Activated gamma-delta T cell (primary cell): Measurements from ENCODE around the gene ACIN1.

Experiments used
- DNase-seq: peaks from one replicate; lab custom pipeline; 2025; lab: John Stamatoyannopoulos, UW
- total RNA-seq, 2 donors: gene quantifications; one replicate each; lab custom pipeline; 2026; lab: John Stamatoyannopoulos, UW

ACIN1 gene
- total RNA-seq, result 288 to 323 reads per million in 2 donors

- no peak for DNase-seq
These were observed at the start of gene ACIN1 for GRCh38 chr14:23094666-23095195. ACIN1 (minus strand) TSS chr14:23095136; CDS start chr14:23095112, 24 bp downstream.

DNA sequence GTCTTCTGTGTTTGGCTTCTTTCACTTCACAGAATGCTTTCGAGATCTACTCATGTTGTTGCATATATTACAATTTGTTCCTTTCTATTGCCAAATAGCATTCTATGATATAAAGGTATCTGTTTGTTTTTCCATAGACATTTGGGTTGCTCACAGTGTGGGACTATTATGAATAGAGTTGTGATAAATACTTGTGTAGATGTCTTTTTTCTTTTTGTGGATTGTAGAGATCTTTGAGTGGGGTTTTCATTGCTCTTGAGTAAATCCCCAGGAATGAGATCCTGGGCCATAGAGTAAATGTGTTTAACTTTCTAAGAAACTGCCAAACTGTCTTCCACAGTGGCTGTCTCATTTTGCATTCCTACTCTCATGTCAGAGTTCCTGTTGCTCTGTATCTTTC, 49.0 kb upstream of the ACIN1 start:
- no peak for DNase-seq

DNA sequence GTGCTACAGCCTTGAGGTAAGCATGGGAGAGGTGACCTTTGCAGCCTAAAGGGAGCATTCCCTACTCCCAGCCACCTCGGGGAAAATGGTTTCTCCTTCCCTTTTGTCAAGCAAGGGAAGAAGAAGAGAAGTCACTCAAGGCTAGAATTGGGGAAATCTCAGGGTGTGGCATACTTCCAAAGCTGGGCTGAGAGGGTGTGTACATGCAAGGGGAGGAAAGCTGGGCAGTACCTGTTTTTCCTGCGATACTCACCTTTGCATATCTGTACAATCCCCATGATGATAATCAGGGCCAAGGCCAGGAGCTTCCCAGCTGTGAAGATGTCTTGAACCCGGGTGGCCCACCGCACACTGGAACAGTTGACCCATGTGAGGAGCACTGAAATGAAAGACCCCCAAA, 47.9 kb upstream of the ACIN1 start:
- no peak for DNase-seq

DNA sequence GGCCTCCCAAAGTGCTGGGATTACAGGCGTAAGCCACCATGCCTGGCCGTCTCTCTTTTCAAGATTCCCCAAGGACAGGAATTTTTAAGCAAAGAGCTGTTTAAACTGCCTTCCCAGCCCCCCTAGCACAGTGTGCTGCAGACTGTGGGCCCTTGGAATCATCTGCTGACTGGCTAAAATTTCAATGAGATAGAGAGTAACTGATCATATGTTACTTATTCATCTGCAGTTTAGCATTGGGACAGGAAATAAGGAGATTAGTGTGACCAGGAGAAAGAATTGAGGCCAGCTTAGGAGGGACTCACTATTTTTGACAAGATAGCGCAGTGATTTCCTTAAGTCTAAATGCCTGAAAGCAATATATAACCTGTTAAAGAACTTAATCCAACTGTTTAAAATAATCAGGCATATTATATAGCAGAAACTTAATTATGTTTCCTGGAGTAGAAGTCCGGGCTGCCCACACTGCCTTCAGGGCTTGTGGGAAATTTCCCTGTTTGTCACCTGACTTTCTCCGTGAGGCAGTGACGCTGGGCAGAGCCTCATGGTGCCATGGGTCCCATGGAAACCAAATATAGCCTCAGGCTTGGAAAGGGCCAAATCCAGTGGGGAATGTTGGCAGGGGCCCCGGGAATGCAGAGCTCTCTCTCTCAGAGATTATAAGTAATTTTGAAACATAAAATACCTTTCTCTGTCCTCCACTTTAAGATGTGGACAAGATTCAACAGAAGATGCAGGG, 46.9 kb upstream of the ACIN1 start:
- no peak for DNase-seq

DNA sequence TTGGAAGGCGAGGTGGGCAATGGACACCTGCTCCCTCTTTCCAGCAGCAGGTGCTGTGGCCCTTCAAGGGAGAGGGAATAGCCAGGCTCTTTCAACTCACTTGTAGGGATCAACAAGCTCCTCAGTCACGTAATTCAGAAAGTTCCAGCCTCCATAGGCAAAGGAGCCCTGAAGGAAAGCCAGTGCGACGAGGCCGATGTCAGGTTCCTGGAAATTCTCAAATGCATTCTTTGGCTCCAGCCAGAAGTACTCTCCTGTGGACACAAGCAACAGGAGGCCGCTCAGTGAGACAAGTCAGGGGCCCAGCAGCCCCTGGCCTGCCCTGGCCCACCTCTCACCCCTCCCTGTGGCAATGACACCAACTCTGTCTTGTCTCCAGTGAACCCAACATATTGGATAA, 45.4 kb upstream of the ACIN1 start:
- no peak for DNase-seq

DNA sequence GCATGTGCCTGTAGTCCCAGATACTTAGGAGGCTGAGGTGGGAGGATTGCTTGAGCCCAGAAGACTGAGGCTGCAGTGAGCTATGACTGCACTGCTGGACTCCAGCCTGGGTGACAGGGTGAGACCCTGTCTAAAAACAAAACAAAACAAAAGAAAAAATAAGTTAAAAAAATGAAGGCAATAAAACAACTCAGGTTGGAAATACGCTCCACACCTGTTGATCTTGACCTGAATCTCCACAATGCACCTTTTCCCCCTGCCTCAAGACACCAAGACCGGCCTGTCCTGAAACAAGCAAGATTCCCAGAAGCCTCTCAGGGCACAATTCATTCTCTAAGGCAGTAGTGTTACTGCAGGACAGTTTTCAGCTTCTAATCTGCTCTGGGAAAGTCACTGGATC, 44.9 kb upstream of the ACIN1 start:
- no peak for DNase-seq

- DNase-seq, result no peak
These were observed 43.0 kb upstream of the ACIN1 start for GRCh38 chr14:23137813-23138535.

GRCh38 chr14:23137192-23137812, 42.4 kb upstream of the ACIN1 start:
- DNase-seq, result no peak

DNA sequence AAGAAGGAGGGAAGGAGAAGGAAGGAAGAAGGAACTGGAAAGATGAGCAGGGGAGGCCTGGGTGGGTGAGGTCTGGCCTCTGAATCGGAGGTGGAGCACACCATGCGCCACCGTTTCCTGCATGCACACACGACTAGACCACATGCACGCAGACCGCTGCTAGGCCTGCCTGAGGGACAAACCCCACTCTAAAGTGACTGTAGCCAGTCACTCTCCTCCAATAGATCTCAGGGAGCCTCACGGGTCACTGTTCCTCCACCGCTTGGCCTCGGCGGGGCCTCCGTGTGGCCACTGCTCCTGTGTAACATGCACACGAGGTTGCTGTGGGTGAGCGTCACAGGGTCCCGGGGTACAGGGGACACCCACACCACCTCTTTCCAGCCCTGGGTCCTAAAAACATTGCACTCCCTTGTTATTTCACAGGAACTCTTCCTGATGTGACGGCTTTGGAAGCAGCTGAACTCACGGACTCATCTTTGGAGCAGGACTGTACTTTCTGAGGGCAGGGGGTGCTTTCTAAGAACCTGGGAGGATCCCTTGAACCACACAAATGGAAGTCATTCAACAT, 41.7 kb upstream of the ACIN1 start:
- DNase-seq, result no peak

DNA sequence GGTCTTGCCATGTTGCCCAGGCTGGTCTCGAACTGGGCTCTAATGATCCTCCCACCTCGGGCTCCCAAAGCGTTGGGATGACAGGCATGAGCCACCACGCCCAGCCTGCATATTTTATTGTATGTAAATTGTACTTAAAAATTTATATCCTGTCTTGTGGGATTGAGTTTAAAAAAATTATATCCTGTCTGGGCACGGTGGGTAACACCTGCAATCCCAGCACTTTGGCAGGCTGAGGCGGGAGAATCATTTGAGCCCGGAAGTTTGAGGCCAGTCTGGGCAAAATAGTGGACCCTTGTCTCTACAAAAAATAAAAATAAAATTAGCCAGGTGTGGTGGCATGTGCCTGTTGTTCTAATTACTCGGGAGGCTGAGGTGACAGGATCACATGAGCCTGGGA, 38.0 kb upstream of the ACIN1 start:
- DNase-seq, result no peak

GRCh38 chr14:23131482-23131881, 36.5 kb upstream of the ACIN1 start:
- no peak for DNase-seq

DNA sequence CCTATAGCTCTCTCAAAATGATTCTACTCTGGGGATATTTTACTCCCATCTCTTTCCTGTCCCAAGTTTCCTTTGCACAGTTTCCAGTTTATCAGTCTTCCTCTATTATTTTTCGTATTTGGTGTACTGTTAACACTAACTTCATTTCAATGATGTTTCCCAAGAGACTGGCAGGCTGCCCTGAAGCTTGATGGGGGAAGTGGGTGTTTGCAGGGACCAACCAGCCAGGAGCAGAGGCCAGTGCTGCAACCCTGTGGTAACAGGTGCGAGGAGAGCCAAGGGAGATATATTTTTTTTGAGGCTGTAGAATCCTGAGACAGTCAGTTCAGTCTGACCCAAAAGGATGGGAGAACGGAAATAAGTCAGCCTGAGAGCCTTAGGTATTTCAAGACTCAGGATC, 35.9 kb upstream of the ACIN1 start:
- no peak for DNase-seq

- no peak for DNase-seq
These were observed 34.9 kb upstream of the ACIN1 start for GRCh38 chr14:23129759-23130316.

GRCh38 chr14:23128969-23129758, 34.2 kb upstream of the ACIN1 start:
- no peak for DNase-seq

GRCh38 chr14:23127861-23128260, 32.9 kb upstream of the ACIN1 start:
- no peak for DNase-seq

DNA sequence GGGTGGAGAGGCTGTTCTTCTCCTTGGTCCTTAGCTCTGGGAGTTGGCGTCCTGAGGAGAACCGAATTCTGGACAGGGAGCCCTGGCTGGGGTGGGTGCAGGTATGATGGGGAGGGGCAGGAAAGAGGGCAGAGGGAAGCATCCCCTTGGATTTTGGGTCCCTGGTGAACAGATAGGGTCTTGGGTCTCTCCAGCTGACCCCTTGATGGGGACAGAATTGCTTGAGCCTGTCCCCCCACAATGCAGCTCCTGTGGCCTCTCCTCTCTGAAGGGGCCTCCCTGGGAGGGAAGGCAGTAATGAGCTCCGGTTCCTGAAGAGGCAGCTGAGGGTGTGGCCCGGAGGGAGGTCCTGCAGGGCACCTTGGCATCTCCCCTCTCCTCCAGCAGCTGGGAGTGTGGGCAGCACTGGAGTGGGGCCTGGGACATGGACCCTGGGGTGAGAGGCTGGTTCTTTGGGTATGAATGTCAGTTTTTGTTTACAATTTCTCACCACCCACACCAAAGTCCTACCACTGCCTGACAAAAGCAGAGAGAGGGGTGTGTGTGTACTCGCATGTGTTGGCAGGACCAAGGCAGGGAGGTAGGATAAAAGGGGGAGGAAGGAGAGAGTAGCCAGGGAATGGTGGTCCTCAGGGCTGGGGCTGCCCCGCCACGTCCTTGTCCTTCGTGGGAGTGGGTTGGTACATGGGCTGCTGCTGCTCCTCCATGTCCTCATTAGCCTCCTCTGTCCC, 31.8 kb upstream of the ACIN1 start:
- DNase-seq, result no peak

DNA sequence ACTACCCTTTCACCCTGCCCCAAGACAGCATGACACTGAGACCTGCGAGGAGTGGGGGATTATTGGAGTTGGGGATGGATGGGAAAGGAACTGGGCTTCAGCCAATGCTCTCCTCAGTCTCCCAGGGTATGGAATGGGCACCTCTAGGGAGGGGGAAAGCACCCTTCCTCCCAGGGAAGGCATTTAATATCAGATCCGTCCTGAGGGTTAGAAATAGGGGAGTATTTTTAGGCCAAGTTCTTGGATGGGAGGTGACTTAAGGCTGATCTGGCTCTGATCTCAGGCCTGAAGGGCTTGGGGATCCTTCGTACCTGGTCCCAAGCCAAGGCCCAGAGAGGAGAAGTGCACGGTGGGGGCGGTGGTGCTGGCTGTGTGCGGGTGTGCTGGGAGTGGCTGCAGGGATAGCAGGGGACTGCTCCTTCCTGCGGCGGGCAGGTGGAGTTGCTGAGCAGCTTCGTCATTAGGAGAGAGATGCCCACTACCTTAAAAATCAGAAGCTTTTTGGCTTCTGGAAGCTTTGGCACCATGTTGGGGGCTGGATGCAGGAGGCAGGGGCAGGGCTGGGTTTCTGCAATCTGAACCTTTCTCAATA, 31.1 kb upstream of the ACIN1 start:
- no peak for DNase-seq

DNA sequence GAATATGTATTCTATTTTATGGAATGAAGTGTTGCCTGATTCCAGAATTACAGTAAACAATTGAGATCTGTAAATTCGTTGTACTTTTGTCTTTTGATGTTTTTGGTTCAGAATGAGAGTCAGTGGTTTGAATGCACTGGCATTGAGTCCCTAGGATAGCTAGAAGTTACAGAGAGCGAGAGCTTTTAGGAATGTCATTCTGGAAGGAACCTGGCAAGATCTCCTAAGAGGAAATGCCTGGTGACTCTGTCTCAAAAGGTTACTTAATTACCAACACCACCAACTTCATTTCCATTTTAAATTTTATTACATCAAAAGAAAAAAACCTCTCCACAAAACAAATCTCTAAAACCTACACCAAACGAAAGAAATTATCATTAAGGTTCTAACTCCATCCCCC, 30.1 kb upstream of the ACIN1 start:
- DNase-seq, result no peak

GRCh38 chr14:23124337-23124954, 29.5 kb upstream of the ACIN1 start:
- DNase-seq, result no peak

DNA sequence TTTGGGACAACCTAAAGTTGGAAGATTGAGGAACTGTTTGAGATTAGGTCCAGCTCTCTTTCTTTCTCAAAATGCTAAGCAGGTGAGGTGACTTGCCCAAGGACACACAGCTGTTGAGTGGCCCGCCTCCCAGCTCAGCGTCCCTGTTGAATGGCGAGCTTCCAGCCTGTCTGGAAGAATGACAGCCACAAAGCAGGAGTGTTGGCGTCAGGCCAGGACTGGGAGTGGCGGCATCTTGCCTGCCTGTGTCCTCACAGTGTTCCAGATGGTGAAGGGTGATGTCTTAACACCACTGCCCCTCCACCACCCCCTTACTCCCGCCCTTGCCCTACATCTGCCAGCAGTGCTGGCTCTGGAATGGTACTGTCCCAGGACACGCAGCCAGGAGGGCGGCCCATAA, 28.5 kb upstream of the ACIN1 start:
- no peak for DNase-seq
